HG03280 (cell line): Measurements from ENCODE around the gene USP13.
"Not testable (repeated sequence)": the region's sequence is repeated elsewhere in the genome, so short reads cannot be mapped to it uniquely, and the experiment has no call there.

Experiments used
- ATAC-seq: cut with Tn5 transposase; IDR thresholded peaks from one replicate; pipeline ENCODE4 v1.9.1; 2021; ENCODE audit warnings: mild to moderate bottlenecking, moderate library complexity; ENCODE audit not compliant: unreplicated experiment

The USP13 gene

GRCh38 chr3:179775416-179776122 is 122.7 kb downstream of the USP13 start:
- ATAC-seq, result no peak

- not testable (repeated sequence) for ATAC-seq
These were observed 130.0 kb downstream of the USP13 start for GRCh38 chr3:179782841-179783240.

GRCh38 chr3:179788996-179789395 is 136.2 kb downstream of the USP13 start:
- ATAC-seq, result no peak

GRCh38 chr3:179791793-179792192 is 139.0 kb downstream of the USP13 start:
- no peak for ATAC-seq

- ATAC-seq, result no peak
These were observed 141.5 kb downstream of the USP13 start for GRCh38 chr3:179794355-179794754.

GRCh38 chr3:179796421-179796820 is 143.6 kb downstream of the USP13 start:
- no peak for ATAC-seq

GRCh38 chr3:179797192-179797591 is 144.4 kb downstream of the USP13 start:
- no peak for ATAC-seq

- no peak for ATAC-seq
These were observed 148.4 kb downstream of the USP13 start for GRCh38 chr3:179801263-179801662.

GRCh38 chr3:179801856-179802255 is 149.0 kb downstream of the USP13 start:
- no peak for ATAC-seq

GRCh38 chr3:179806177-179806576 is 153.3 kb downstream of the USP13 start:
- no peak for ATAC-seq

GRCh38 chr3:179807588-179807987 is 154.7 kb downstream of the USP13 start:
- no peak for ATAC-seq

- ATAC-seq, result no peak
These were observed 156.8 kb downstream of the USP13 start for GRCh38 chr3:179809639-179810038.

- ATAC-seq, result peak; percentile 94
These were observed 158.7 kb downstream of the USP13 start for GRCh38 chr3:179811321-179812095.

GRCh38 chr3:179812096-179812382 is 159.2 kb downstream of the USP13 start:
- ATAC-seq, result no peak

- no peak for ATAC-seq
These were observed 166.5 kb downstream of the USP13 start for GRCh38 chr3:179819379-179819778.

GRCh38 chr3:179822296-179822695 is 169.5 kb downstream of the USP13 start:
- ATAC-seq, result no peak

- ATAC-seq, result no peak
These were observed 172.8 kb downstream of the USP13 start for GRCh38 chr3:179825527-179826246.

GRCh38 chr3:179826247-179826637 is 173.4 kb downstream of the USP13 start:
- ATAC-seq, result no peak

GRCh38 chr3:179828738-179829137 is 175.9 kb downstream of the USP13 start:
- ATAC-seq, result no peak

- ATAC-seq, result no peak
These were observed 176.6 kb downstream of the USP13 start for GRCh38 chr3:179829401-179829800.

- no peak for ATAC-seq
These were observed 179.6 kb downstream of the USP13 start for GRCh38 chr3:179832333-179832854.

GRCh38 chr3:179833294-179833693 is 180.5 kb downstream of the USP13 start:
- ATAC-seq, result no peak
